Keratinocyte (primary cell): ENCODE measurements around the gene SLIRP. TPM values are rescaled to one million over a fixed set of nuclear protein-coding genes. Genes with fewer than 3 reads are reported as not detected.

Experiments used
- DNase-seq: peaks from one replicate; pipeline ENCODE4 v3.0.0-alpha.2; 2011; ENCODE audit warnings: low read depth, missing footprints, low spot score
- FAIRE-seq: peaks from 2 replicates; lab custom pipeline; 2011; peaks lifted over from hg19 to GRCh38; lab: Jason Lieb, UNC
- H2AFZ ChIP-seq: 2 replicates; pipeline ENCODE4 v1.6.0; 2012; ENCODE audit warnings: low read length, control low read depth, inconsistent platforms; ENCODE audit not compliant: control insufficient read depth
- H3K27ac ChIP-seq: 2 replicates; pipeline ENCODE4 v1.5.1; 2011; ENCODE audit warnings: low read length; ENCODE audit not compliant: control insufficient read depth, insufficient read depth
- H3K27me3 ChIP-seq: 3 replicates; pipeline ENCODE4 v1.6.0; 2011; ENCODE audit warnings: low read length; ENCODE audit not compliant: control insufficient read depth, insufficient read depth; ENCODE audit errors: extremely low read depth
- H3K36me3 ChIP-seq, 2 experiments: 2 replicates in 1 of 2; 3 replicates in 1 of 2; pipeline ENCODE4 v1.5.1; 2011; ENCODE audit warnings: low read length in 2 of 2, mild to moderate bottlenecking in 1 of 2; ENCODE audit not compliant: control insufficient read depth in 2 of 2, insufficient read depth in 2 of 2; ENCODE audit errors: extremely low read depth in 1 of 2
- H3K4me1 ChIP-seq: 3 replicates; pipeline ENCODE4 v1.5.1; 2011; ENCODE audit warnings: low read length; ENCODE audit not compliant: control insufficient read depth, insufficient read depth; ENCODE audit errors: extremely low read depth
- H3K4me2 ChIP-seq: 3 replicates; pipeline ENCODE4 v1.6.0; 2011; ENCODE audit warnings: low read depth, low read length; ENCODE audit not compliant: control insufficient read depth, insufficient read depth; ENCODE audit errors: extremely low read depth
- H3K4me3 ChIP-seq, 3 experiments: fragments of 200-600 bp in 1 of 3; sonication (generic) in 1 of 3; 2 replicates in 2 of 3; 3 replicates in 1 of 3; pipeline ENCODE4 v1.5.1; 2011 to 2016; ENCODE audit warnings: low read length in 3 of 3, mild to moderate bottlenecking in 3 of 3, control low read depth in 2 of 3, inconsistent platforms in 1 of 3, low read depth in 1 of 3, mixed read lengths in 1 of 3, mixed run types in 1 of 3, moderate library complexity in 1 of 3; ENCODE audit not compliant: control insufficient read depth in 2 of 3, insufficient read depth in 2 of 3; ENCODE audit errors: extremely low read depth in 1 of 3
- H3K79me2 ChIP-seq: 2 replicates; pipeline ENCODE4 v1.6.0; 2012; ENCODE audit warnings: low read length; ENCODE audit not compliant: control insufficient read depth, insufficient read depth
- H3K9ac ChIP-seq: 3 replicates; pipeline ENCODE4 v1.6.0; 2011; ENCODE audit warnings: low read length; ENCODE audit not compliant: control insufficient read depth, insufficient read depth; ENCODE audit errors: extremely low read depth
- H3K9me1 ChIP-seq: 3 replicates; pipeline ENCODE4 v1.6.0; 2011; ENCODE audit warnings: low read length; ENCODE audit not compliant: control insufficient read depth, insufficient read depth; ENCODE audit errors: extremely low read depth
- H3K9me3 ChIP-seq: 2 replicates; pipeline ENCODE4 v1.5.1; 2012; ENCODE audit warnings: low read depth, low read length; ENCODE audit not compliant: control insufficient read depth
- H4K20me1 ChIP-seq: 3 replicates; pipeline ENCODE4 v1.6.0; 2011; ENCODE audit warnings: low read length; ENCODE audit not compliant: control insufficient read depth, insufficient read depth; ENCODE audit errors: extremely low read depth
- CTCF ChIP-seq, 3 experiments: IDR thresholded peaks in 1 of 3; conservative IDR thresholded peaks in 1 of 3; optimal IDR thresholded peaks in 1 of 3; 2 replicates in 2 of 3; 3 replicates in 1 of 3; pipeline versions ENCODE3 to v1.5.1; 2011; ENCODE audit warnings: low read length in 3 of 3, mild to moderate bottlenecking in 3 of 3, moderate library complexity in 2 of 3, control low read depth in 1 of 3, inconsistent platforms in 1 of 3; ENCODE audit not compliant: insufficient read depth in 2 of 3; ENCODE audit errors: extremely low read depth in 1 of 3
- EZH2 ChIP-seq: IDR thresholded peaks from one replicate; pipeline ENCODE4 v1.6.1; 2012; ENCODE audit warnings: inconsistent platforms, mild to moderate bottlenecking, low read length, moderate library complexity
- dilution Hi-C: fragments of 300-500 bp; cut with MboI; formaldehyde crosslinking; loops from one replicate; pipeline ENCODE4 v1.7.0; 2020; ENCODE audit warnings: low sequenced_read_pairs; ENCODE audit not compliant: extremely low pct_ligation_motif_present
- polyA plus RNA-seq, 5 experiments: library from polyadenylated mRNA; depleted of rRNA in 3 of 5; stranded (reverse) in 3 of 5; stranded (forward) in 1 of 5; unstranded in 1 of 5; fragments of >200 nt; gene quantifications; 1 replicate in 1 of 5; 2 replicates in 3 of 5; 3 replicates in 1 of 5; pipeline versions ENCODE4 v1.2.1 to v1.2.3, GENCODE V29; 2011 to 2012; ENCODE audit warnings: missing spikeins in 2 of 5, low read depth in 1 of 5, low replicate concordance in 1 of 5

The SLIRP gene
- polyA plus RNA-seq, 1 donor (not counting 4 experiments of a cell fraction or from before 2014, with no cell fraction given), result 361 TPM

- dilution Hi-C loops, result no loop called here
- no peaks in the 10 kb centered on the region for H3K79me2 ChIP-seq
Observed at GRCh38 chr14:77674931-77675330, 33.0 kb upstream of the SLIRP start.

DNA sequence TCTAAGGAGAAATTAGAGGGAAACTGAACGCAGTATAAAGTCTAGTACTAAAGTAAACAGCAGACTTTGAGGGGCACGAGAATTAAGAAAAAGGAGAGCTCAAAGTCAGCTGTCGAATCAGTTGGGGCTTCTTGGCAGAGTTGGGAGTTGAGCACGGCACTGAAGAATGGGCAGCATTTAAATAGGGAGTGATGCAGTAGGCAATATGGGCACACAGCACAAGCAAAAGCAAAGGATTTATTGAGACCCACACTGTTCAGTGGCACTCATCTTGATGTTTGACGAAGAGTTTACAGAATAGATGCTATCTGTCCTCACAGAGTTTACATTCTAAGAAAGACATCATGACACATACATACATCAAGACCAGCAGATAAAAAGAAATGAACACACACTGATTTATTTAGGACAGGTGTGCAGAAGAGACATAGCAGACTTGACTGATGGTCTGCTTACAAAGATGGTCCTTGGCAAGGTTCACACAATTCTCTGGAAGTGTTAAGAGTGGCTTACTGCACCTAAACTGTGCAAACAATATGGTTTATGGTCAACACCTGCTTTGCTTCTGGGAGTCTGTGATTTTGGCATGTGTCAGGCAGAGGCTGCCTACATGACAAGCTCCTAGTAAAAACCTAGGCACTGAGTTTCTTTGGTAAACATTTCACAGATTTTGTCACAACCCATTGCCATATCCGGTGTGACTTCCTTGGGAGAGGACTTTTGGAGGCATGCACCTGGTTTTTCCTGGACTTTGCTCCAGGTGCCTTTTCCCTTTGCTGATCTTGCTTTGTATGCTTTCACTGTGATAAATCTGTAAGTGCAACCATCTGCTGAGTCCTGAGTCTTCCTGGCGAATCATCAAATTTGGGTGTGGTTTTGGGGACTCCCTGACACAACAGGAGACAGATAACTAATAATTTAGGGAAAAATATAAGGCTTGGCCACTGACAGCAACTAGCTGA is 26.4 kb upstream of the SLIRP start:
- H3K4me3 ChIP-seq, result no peak overlapping the region
- H3K27me3 ChIP-seq, result no peaks in the 10 kb centered on the region
- peaks cover 3% of the 10 kb centered on the region for H4K20me1 ChIP-seq
- no peak overlapping the region for H2AFZ ChIP-seq
- no peaks in the 10 kb centered on the region for H3K9me3 ChIP-seq
- dilution Hi-C loops, result no loop called here
- H3K27ac ChIP-seq, result no peak overlapping the region
- FAIRE-seq (peak; percentile 39), DNase-seq (no peak)
- H3K9me1 ChIP-seq, result no peaks in the 10 kb centered on the region
- H3K36me3 ChIP-seq, result no peaks in the 10 kb centered on the region
- H3K9ac ChIP-seq, result no peak overlapping the region
- no peak for TF ChIP-seq EZH2
- TF ChIP-seq CTCF (optimal IDR thresholded peaks at IDR 0.05 in 1 of 3, IDR thresholded peaks at IDR 0.05 in 1 of 3, conservative IDR thresholded peaks at IDR 0.05 in 1 of 3; ENCODE audit: extremely low read depth in 1 of 3, insufficient read depth in 2 of 3, low read length in 3 of 3), result no peak
- peaks cover 10% of the 10 kb centered on the region for H3K4me1 ChIP-seq
- no peak overlapping the region for H3K4me2 ChIP-seq
- no peaks in the 10 kb centered on the region for H3K79me2 ChIP-seq

More at GRCh38 chr14:77674931-77675330, 33.0 kb upstream of the SLIRP start:
- DNase-seq (no peak), FAIRE-seq (no peak)
- no peak overlapping the region for H2AFZ ChIP-seq
- peaks cover 4% of the 10 kb centered on the region in 2 experiments for H3K36me3 ChIP-seq
- H3K9me1 ChIP-seq, result no peaks in the 10 kb centered on the region
- H3K27ac ChIP-seq, result no peak overlapping the region
- H3K4me1 ChIP-seq, result no peaks in the 10 kb centered on the region
- H3K9me3 ChIP-seq, result no peaks in the 10 kb centered on the region
- no peak for TF ChIP-seq EZH2
- TF ChIP-seq CTCF (optimal IDR thresholded peaks at IDR 0.05 in 1 of 3, IDR thresholded peaks at IDR 0.05 in 1 of 3, conservative IDR thresholded peaks at IDR 0.05 in 1 of 3; ENCODE audit: extremely low read depth in 1 of 3, insufficient read depth in 2 of 3, low read length in 3 of 3), result no peak
- H4K20me1 ChIP-seq, result no peaks in the 10 kb centered on the region
- H3K4me2 ChIP-seq, result no peak overlapping the region
- H3K4me3 ChIP-seq, result no peak overlapping the region
- H3K27me3 ChIP-seq, result no peaks in the 10 kb centered on the region
- no peak overlapping the region for H3K9ac ChIP-seq
